ENCODE data around the gene TACC2. TPM values are rescaled to one million over a fixed set of nuclear protein-coding genes. Genes with fewer than 3 reads are reported as not detected.

Gene TACC2
- total and polyA plus RNA-seq, 2 donors (not counting 1 experiment from before 2014, with no cell fraction given): not detected

- Mint-ChIP-seq H3K4me3 (no peak overlapping the region), H3K27me3 (peaks cover 24% of the 10 kb centered on the region), H3K4me1 (no peaks in the 10 kb centered on the region), H3K9me3 (ENCODE audit: insufficient read depth) (no peaks in the 10 kb centered on the region), H3K27ac (no peak overlapping the region)
- POLR2A ChIA-PET: no interaction called here
- Histone ChIP-seq H3K27me3 (replicated peaks in 1 of 4; ENCODE audit: control extremely low read depth in 1 of 4, control insufficient read depth in 3 of 4, insufficient read depth in 4 of 4, low read length in 3 of 4) (no peaks in the 10 kb centered on the region), H2AFZ (ENCODE audit: insufficient read depth, low read depth, low read length, poor library complexity, severe bottlenecking) (no peak overlapping the region), H3K9me3 (ENCODE audit: control extremely low read depth in 1 of 3, control insufficient read depth in 2 of 3, insufficient read depth in 1 of 3, low read length in 2 of 3) (no peaks in the 10 kb centered on the region), H3K79me2 (ENCODE audit: control insufficient read depth, insufficient read depth, low read length) (no peaks in the 10 kb centered on the region), H3K4me2 (replicated peaks; ENCODE audit: low read depth, low read length, poor library complexity, severe bottlenecking) (no peak overlapping the region), H3K27ac (ENCODE audit: low read length in 2 of 2) (no peak overlapping the region), H3K9ac (ENCODE audit: low read length) (no peak overlapping the region), H4K20me1 (ENCODE audit: control insufficient read depth, insufficient read depth, low read length, poor library complexity, severe bottlenecking) (no peaks in the 10 kb centered on the region), H3K4me1 (ENCODE audit: control insufficient read depth in 2 of 2, insufficient read depth in 2 of 2, low read length in 2 of 2) (no peaks in the 10 kb centered on the region), H3K36me3 (replicated peaks in 1 of 2; ENCODE audit: control extremely low read depth in 1 of 2, control insufficient read depth in 1 of 2, extremely low read depth in 1 of 2, insufficient read depth in 2 of 2, low read length in 1 of 2) (no peaks in the 10 kb centered on the region), H3K4me3 (ENCODE audit: control extremely low read depth in 1 of 5, extremely low read depth in 1 of 5, insufficient read depth in 1 of 5, low read depth in 2 of 5, low read length in 4 of 5) (no peak overlapping the region)
- TF ChIP-seq EZH2 (IDR thresholded peaks at IDR 0.05; ENCODE audit: borderline replicate concordance, insufficient read depth, low read depth, low read length, poor library complexity, severe bottlenecking) (no peak), CTCF (IDR thresholded peaks at IDR 0.05) (no peak)
- DNase-seq (no peak), ATAC-seq (ENCODE audit: low read depth) (no peak)
- CTCF ChIA-PET: interaction anchor here (2.0 kb wide), 1 partner anchor 8 kb away, joined by 6 read pairs; no protein-coding TSS in a partner anchor
- 94% methylated on average over 7 of the region's 7 CpGs for WGBS (ENCODE audit: insufficient coverage)
- intact Hi-C loops (cut with micrococcal nuclease): no loop called here
Observed at GRCh38 chr10:122290334-122290733, 301.4 kb downstream of the TACC2 start.

GRCh38 chr10:122290833-122291532, 302.0 kb downstream of the TACC2 start:
- no peaks in the 10 kb centered on the region for H4K20me1 ChIP-seq (ENCODE audit: control insufficient read depth, insufficient read depth, low read length, poor library complexity, severe bottlenecking)
- Mint-ChIP-seq H3K27ac (no peak overlapping the region), H3K4me3 (no peak overlapping the region), H3K27me3 (peaks cover 24% of the 10 kb centered on the region), H3K9me3 (ENCODE audit: insufficient read depth) (no peaks in the 10 kb centered on the region), H3K4me1 (no peaks in the 10 kb centered on the region)
- H3K4me3 ChIP-seq (ENCODE audit: control extremely low read depth in 1 of 5, extremely low read depth in 1 of 5, insufficient read depth in 1 of 5, low read depth in 2 of 5, low read length in 4 of 5): no peak overlapping the region
- H3K4me2 ChIP-seq (replicated peaks; ENCODE audit: low read depth, low read length, poor library complexity, severe bottlenecking): no peak overlapping the region
- H3K4me1 ChIP-seq (ENCODE audit: control insufficient read depth in 2 of 2, insufficient read depth in 2 of 2, low read length in 2 of 2): no peaks in the 10 kb centered on the region
- 92% methylated on average over 10 of the region's 13 CpGs for WGBS (ENCODE audit: insufficient coverage)
- H3K27ac ChIP-seq (ENCODE audit: low read length in 2 of 2): no peak overlapping the region
- intact Hi-C loops (cut with micrococcal nuclease): no loop called here
- ChIA-PET POLR2A (no interaction called here), CTCF (no interaction called here)
- H3K79me2 ChIP-seq (ENCODE audit: control insufficient read depth, insufficient read depth, low read length): no peaks in the 10 kb centered on the region
- no peaks in the 10 kb centered on the region for H3K27me3 ChIP-seq (replicated peaks in 1 of 4; ENCODE audit: control extremely low read depth in 1 of 4, control insufficient read depth in 3 of 4, insufficient read depth in 4 of 4, low read length in 3 of 4)
- ATAC-seq (ENCODE audit: low read depth) (no peak), DNase-seq (no peak)
- H3K36me3 ChIP-seq (replicated peaks in 1 of 2; ENCODE audit: control extremely low read depth in 1 of 2, control insufficient read depth in 1 of 2, extremely low read depth in 1 of 2, insufficient read depth in 2 of 2, low read length in 1 of 2): no peaks in the 10 kb centered on the region
- no peaks in the 10 kb centered on the region for H3K9me3 ChIP-seq (ENCODE audit: control extremely low read depth in 1 of 3, control insufficient read depth in 2 of 3, insufficient read depth in 1 of 3, low read length in 2 of 3)
- H3K9ac ChIP-seq (ENCODE audit: low read length): no peak overlapping the region
- TF ChIP-seq EZH2 (IDR thresholded peaks at IDR 0.05; ENCODE audit: borderline replicate concordance, insufficient read depth, low read depth, low read length, poor library complexity, severe bottlenecking) (no peak), CTCF (IDR thresholded peaks at IDR 0.05) (no peak)
- H2AFZ ChIP-seq (ENCODE audit: insufficient read depth, low read depth, low read length, poor library complexity, severe bottlenecking): no peak overlapping the region

Data from B cell (primary cell).